ENCODE measurements around the gene IFT43.

DNA sequence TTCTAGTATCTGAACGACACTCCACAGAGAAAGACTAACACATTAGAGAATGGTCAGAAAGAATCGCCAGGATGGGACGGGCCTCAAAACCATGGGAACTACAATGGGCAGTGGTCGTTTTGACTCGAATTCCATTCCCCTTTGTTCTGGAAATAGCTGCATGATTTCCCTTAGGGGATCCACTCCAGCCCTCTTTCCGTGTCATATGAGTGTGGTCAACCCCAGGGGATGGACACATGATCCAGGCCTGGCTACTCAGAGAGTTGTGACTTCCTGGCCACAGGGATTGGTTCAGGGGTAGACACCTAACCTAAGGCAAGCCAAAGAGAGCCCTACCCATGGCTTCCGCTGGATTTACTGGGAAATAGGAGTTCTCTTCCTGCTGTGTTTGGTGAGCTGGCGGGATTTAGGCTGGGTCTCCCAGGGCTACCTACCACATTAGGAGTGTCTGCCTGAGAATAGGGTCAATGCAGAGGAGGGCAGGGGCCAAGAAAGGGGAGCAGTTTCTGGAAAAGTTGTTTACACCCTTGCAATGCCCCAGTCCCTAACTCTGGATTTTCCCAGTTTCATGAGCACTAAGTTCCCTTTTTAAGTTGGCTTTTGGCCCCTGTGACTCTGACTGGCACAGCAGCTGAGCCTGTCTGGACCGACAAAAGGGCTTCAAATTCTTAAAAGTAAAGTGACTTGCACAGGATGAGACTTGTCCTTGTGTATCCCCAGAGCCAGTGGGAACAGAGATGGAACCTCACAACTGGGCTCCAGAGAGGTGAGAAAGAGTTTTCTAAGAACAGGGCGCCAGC is 138.1 kb downstream of the IFT43 start:
- TF ChIP-seq POLR2AphosphoS5 (IDR thresholded peaks at IDR 0.05; ENCODE audit: low read depth, low read length), result no peak
- TF ChIP-seq TAF1 (IDR thresholded peaks at IDR 0.05; ENCODE audit: borderline replicate concordance, insufficient read depth, low read length), result no peak

All from PFSK-1 (cell line).